ENCODE results near the gene NTM.

NTM gene

GRCh38 chr11:132263875-132264274 is 893.5 kb downstream of the NTM start:
- no peak overlapping the region for H3K9ac ChIP-seq (ENCODE audit: low read depth, low read length)
- no peaks in the 10 kb centered on the region for H3K9me3 ChIP-seq (replicated peaks; ENCODE audit: low read length)
- no peaks in the 10 kb centered on the region for H3K4me1 ChIP-seq (ENCODE audit: control insufficient read depth, insufficient read depth, low read length)
- no peaks in the 10 kb centered on the region for H3K27me3 ChIP-seq (ENCODE audit: control insufficient read depth, insufficient read depth, low read length)
- no peak overlapping the region for H3K4me2 ChIP-seq (ENCODE audit: low read length)
- no peaks in the 10 kb centered on the region for H3K36me3 ChIP-seq (ENCODE audit: insufficient read depth, low read length)
- H3K4me3 ChIP-seq (ENCODE audit: low read length), result no peak overlapping the region

DNA sequence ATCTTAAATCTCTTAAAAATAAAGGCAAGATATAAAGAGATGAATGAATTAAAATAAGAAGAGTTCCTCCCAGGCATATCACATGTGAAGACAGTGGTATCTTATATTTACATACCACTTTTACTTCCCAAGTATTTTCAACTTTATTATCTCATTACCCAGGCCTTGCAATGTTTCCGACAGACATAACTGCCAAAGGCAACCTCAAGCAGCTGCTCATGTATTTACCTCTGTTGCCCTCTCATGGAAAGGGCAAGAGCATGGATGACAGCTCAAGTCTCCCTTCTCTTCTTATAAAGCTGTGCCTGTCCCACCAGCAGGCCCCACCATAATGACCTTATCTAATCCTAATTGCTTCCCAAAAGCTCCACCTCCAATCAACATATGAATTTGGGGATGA is 894.2 kb downstream of the NTM start:
- no peak overlapping the region for H3K9ac ChIP-seq (ENCODE audit: low read depth, low read length)
- no peaks in the 10 kb centered on the region for H3K4me1 ChIP-seq (ENCODE audit: control insufficient read depth, insufficient read depth, low read length)
- H3K9me3 ChIP-seq (replicated peaks; ENCODE audit: low read length), result no peaks in the 10 kb centered on the region
- H3K4me2 ChIP-seq (ENCODE audit: low read length), result no peak overlapping the region
- no peaks in the 10 kb centered on the region for H3K36me3 ChIP-seq (ENCODE audit: insufficient read depth, low read length)
- no peak overlapping the region for H3K4me3 ChIP-seq (ENCODE audit: low read length)
- H3K27me3 ChIP-seq (ENCODE audit: control insufficient read depth, insufficient read depth, low read length), result no peaks in the 10 kb centered on the region

GRCh38 chr11:132278801-132279574 is 908.6 kb downstream of the NTM start:
- Histone ChIP-seq H3K9ac (ENCODE audit: low read depth, low read length) (no peak overlapping the region), H3K4me1 (ENCODE audit: control insufficient read depth, insufficient read depth, low read length) (peaks cover 9% of the 10 kb centered on the region), H3K4me2 (ENCODE audit: low read length) (no peak overlapping the region), H3K36me3 (ENCODE audit: insufficient read depth, low read length) (no peaks in the 10 kb centered on the region), H3K4me3 (ENCODE audit: low read length) (no peak overlapping the region), H3K27me3 (ENCODE audit: control insufficient read depth, insufficient read depth, low read length) (no peaks in the 10 kb centered on the region), H3K9me3 (replicated peaks; ENCODE audit: low read length) (no peaks in the 10 kb centered on the region)

- H3K4me3 ChIP-seq (ENCODE audit: low read length), result no peak overlapping the region
- H3K9ac ChIP-seq (ENCODE audit: low read depth, low read length), result no peak overlapping the region
- peaks cover under 1% of the 10 kb centered on the region for H3K4me1 ChIP-seq (ENCODE audit: control insufficient read depth, insufficient read depth, low read length)
- no peaks in the 10 kb centered on the region for H3K27me3 ChIP-seq (ENCODE audit: control insufficient read depth, insufficient read depth, low read length)
- no peaks in the 10 kb centered on the region for H3K9me3 ChIP-seq (replicated peaks; ENCODE audit: low read length)
- no peaks in the 10 kb centered on the region for H3K36me3 ChIP-seq (ENCODE audit: insufficient read depth, low read length)
- no peak overlapping the region for H3K4me2 ChIP-seq (ENCODE audit: low read length)
Observed at GRCh38 chr11:132284048-132284447, 913.6 kb downstream of the NTM start.

- Histone ChIP-seq H3K4me2 (ENCODE audit: low read length) (no peak overlapping the region), H3K9ac (ENCODE audit: low read depth, low read length) (no peak overlapping the region), H3K4me1 (ENCODE audit: control insufficient read depth, insufficient read depth, low read length) (no peaks in the 10 kb centered on the region), H3K36me3 (ENCODE audit: insufficient read depth, low read length) (no peaks in the 10 kb centered on the region), H3K4me3 (ENCODE audit: low read length) (no peak overlapping the region), H3K27me3 (ENCODE audit: control insufficient read depth, insufficient read depth, low read length) (no peaks in the 10 kb centered on the region), H3K9me3 (replicated peaks; ENCODE audit: low read length) (no peaks in the 10 kb centered on the region)
Observed at GRCh38 chr11:132284611-132285010, 914.2 kb downstream of the NTM start.

- Histone ChIP-seq H3K9me3 (replicated peaks; ENCODE audit: low read length) (no peaks in the 10 kb centered on the region), H3K36me3 (ENCODE audit: insufficient read depth, low read length) (no peaks in the 10 kb centered on the region), H3K4me3 (ENCODE audit: low read length) (no peak overlapping the region), H3K4me1 (ENCODE audit: control insufficient read depth, insufficient read depth, low read length) (no peaks in the 10 kb centered on the region), H3K9ac (ENCODE audit: low read depth, low read length) (no peak overlapping the region), H3K4me2 (ENCODE audit: low read length) (no peak overlapping the region), H3K27me3 (ENCODE audit: control insufficient read depth, insufficient read depth, low read length) (no peaks in the 10 kb centered on the region)
Observed at GRCh38 chr11:132285631-132286030, 915.2 kb downstream of the NTM start.

- no peak overlapping the region for H3K4me2 ChIP-seq (ENCODE audit: low read length)
- H3K36me3 ChIP-seq (ENCODE audit: insufficient read depth, low read length), result no peaks in the 10 kb centered on the region
- no peaks in the 10 kb centered on the region for H3K27me3 ChIP-seq (ENCODE audit: control insufficient read depth, insufficient read depth, low read length)
- no peak overlapping the region for H3K4me3 ChIP-seq (ENCODE audit: low read length)
- no peaks in the 10 kb centered on the region for H3K4me1 ChIP-seq (ENCODE audit: control insufficient read depth, insufficient read depth, low read length)
- H3K9ac ChIP-seq (ENCODE audit: low read depth, low read length), result no peak overlapping the region
- no peaks in the 10 kb centered on the region for H3K9me3 ChIP-seq (replicated peaks; ENCODE audit: low read length)
Observed at GRCh38 chr11:132286106-132286505, 915.7 kb downstream of the NTM start.

DNA sequence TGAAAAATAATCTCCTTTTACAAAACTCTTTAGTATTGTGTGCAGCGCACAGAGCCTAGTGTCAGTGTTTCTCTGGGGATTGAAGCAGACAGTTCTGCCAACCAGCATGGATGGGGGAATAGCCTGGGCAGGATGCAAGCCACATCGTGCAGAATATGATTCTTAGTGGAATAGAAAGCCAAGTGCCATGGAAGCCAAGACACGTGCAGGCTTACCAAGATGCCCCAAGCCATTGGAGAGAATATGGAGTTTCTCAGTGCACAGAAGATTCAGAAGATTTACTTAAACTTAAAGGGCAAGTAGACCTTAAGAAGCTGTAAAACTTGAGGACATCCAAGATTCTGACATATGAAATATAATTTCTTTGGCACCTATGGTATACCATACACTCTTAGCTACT is 917.6 kb downstream of the NTM start:
- H3K27me3 ChIP-seq (ENCODE audit: control insufficient read depth, insufficient read depth, low read length), result no peaks in the 10 kb centered on the region
- H3K4me3 ChIP-seq (ENCODE audit: low read length), result no peak overlapping the region
- H3K4me1 ChIP-seq (ENCODE audit: control insufficient read depth, insufficient read depth, low read length), result no peaks in the 10 kb centered on the region
- no peaks in the 10 kb centered on the region for H3K36me3 ChIP-seq (ENCODE audit: insufficient read depth, low read length)
- no peaks in the 10 kb centered on the region for H3K9me3 ChIP-seq (replicated peaks; ENCODE audit: low read length)
- no peak overlapping the region for H3K4me2 ChIP-seq (ENCODE audit: low read length)
- no peak overlapping the region for H3K9ac ChIP-seq (ENCODE audit: low read depth, low read length)

DNA sequence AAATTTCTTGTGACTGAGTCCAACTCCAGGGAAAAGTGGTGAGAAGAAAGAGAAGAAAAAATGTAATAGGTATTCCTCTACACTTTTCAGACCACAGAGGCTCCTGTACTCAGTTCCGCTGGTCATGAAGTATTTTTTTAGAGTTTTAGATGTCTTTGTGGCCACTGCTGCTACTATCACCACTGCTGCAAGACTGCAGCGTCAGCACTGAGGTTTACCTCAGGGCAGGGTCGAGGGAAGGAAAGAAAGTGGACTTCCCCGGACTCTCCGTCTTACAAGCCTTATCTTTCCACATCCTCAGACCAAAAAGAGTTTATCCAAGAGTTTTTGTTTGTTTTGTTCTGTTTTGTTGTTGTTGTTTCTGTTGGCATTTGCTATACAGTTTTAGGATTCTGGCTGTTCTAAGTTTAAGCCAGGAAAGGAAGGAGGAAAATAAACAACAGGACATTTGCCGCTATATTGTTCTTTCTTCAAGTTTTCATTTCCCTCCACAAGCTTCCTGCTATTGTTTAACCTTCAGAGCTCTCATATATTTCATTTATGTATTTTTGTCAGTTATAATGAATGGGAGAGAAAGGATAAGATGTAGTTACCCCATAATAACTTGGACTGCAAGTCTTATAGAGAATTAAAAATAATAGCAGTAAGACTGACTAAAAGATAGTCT is 919.3 kb downstream of the NTM start:
- Histone ChIP-seq H3K4me2 (ENCODE audit: low read length) (no peak overlapping the region), H3K36me3 (ENCODE audit: insufficient read depth, low read length) (no peaks in the 10 kb centered on the region), H3K9me3 (replicated peaks; ENCODE audit: low read length) (no peaks in the 10 kb centered on the region), H3K9ac (ENCODE audit: low read depth, low read length) (no peak overlapping the region), H3K27me3 (ENCODE audit: control insufficient read depth, insufficient read depth, low read length) (no peaks in the 10 kb centered on the region), H3K4me3 (ENCODE audit: low read length) (no peak overlapping the region), H3K4me1 (ENCODE audit: control insufficient read depth, insufficient read depth, low read length) (no peaks in the 10 kb centered on the region)

DNA sequence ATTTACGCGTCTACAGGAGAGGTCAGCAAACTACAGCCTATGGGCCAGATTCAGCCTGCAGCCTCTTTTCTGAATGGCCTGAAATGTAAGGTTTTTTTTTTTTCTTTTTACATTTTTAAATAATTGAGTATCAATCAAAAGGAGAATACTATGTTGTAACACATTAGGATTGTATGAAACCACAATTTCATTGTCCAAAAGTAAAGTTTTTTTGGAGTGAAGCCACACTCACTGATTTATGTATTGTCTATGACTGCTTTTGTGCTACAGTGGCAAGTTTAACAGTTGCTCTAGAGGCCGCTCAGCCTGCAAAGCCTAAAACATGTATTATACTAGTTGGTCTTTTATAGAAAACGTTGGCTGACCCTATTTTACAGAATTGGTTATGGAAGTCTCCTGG is 923.2 kb downstream of the NTM start:
- Histone ChIP-seq H3K36me3 (ENCODE audit: insufficient read depth, low read length) (no peaks in the 10 kb centered on the region), H3K27me3 (ENCODE audit: control insufficient read depth, insufficient read depth, low read length) (no peaks in the 10 kb centered on the region), H3K4me2 (ENCODE audit: low read length) (no peak overlapping the region), H3K9ac (ENCODE audit: low read depth, low read length) (no peak overlapping the region), H3K4me1 (ENCODE audit: control insufficient read depth, insufficient read depth, low read length) (no peaks in the 10 kb centered on the region), H3K4me3 (ENCODE audit: low read length) (no peak overlapping the region), H3K9me3 (replicated peaks; ENCODE audit: low read length) (no peaks in the 10 kb centered on the region)

- no peak overlapping the region for H3K4me3 ChIP-seq (ENCODE audit: low read length)
- H3K4me1 ChIP-seq (ENCODE audit: control insufficient read depth, insufficient read depth, low read length), result no peaks in the 10 kb centered on the region
- H3K9ac ChIP-seq (ENCODE audit: low read depth, low read length), result no peak overlapping the region
- no peak overlapping the region for H3K4me2 ChIP-seq (ENCODE audit: low read length)
- no peaks in the 10 kb centered on the region for H3K9me3 ChIP-seq (replicated peaks; ENCODE audit: low read length)
- H3K27me3 ChIP-seq (ENCODE audit: control insufficient read depth, insufficient read depth, low read length), result no peaks in the 10 kb centered on the region
- no peaks in the 10 kb centered on the region for H3K36me3 ChIP-seq (ENCODE audit: insufficient read depth, low read length)
Observed at GRCh38 chr11:132296946-132297610, 926.7 kb downstream of the NTM start.
